ENCODE measurements around the gene ESR1.

- TF ChIP-seq CTCF (IDR thresholded peaks at IDR 0.05) (no peak), POLR2A (IDR thresholded peaks at IDR 0.05) (no peak)
Observed at GRCh38 chr6:151805286-151805840, 2.1 kb upstream of the ESR1 start.
